Neutrophil (primary cell): ENCODE data around the gene CEP83.

ENCODE experiments used
- H3K27ac ChIP-seq: fragments of 200-600 bp; sonication (generic); 2 replicates; pipeline ENCODE4 v1.5.1; 2016; ENCODE audit warnings: mild to moderate bottlenecking, moderate library complexity
- H3K27me3 ChIP-seq: fragments of 200-600 bp; sonication (generic); 2 replicates; pipeline ENCODE4 v1.6.0; 2016; ENCODE audit warnings: mild to moderate bottlenecking
- H3K36me3 ChIP-seq: fragments of 200-600 bp; sonication (generic); 2 replicates; pipeline ENCODE4 v1.5.1; 2017
- H3K4me1 ChIP-seq, 2 experiments: fragments of 200-600 bp in 1 of 2; sonication (generic) in 1 of 2; 1 replicate in 1 of 2; 2 replicates in 1 of 2; pipeline versions ENCODE4 v1.5.1 to v1.6.1; 2013 to 2016; ENCODE audit warnings: low read depth in 1 of 2, low read length in 1 of 2, mild to moderate bottlenecking in 1 of 2, moderate library complexity in 1 of 2; ENCODE audit not compliant: control insufficient read depth in 1 of 2, insufficient read depth in 1 of 2
- H3K4me3 ChIP-seq, 2 experiments: fragments of 200-600 bp in 1 of 2; sonication (generic) in 1 of 2; 1 replicate in 1 of 2; 2 replicates in 1 of 2; pipeline ENCODE4 v1.5.1; 2013 to 2016; ENCODE audit warnings: low read depth in 1 of 2, low read length in 1 of 2, mild to moderate bottlenecking in 1 of 2, moderate library complexity in 1 of 2
- H3K9me3 ChIP-seq: fragments of 200-600 bp; sonication (generic); 2 replicates; pipeline ENCODE4 v1.5.1; 2016
- CTCF ChIP-seq: fragments of 200-600 bp; sonication (generic); IDR thresholded peaks from 2 replicates; pipeline ENCODE4 v1.5.1; 2016; ENCODE audit warnings: antibody characterized with exemption

Gene CEP83

GRCh38 chr12:94263905-94264561 lies 195.6 kb downstream of the CEP83 start:
- H3K27me3 ChIP-seq: no peaks in the 10 kb centered on the region
- H3K4me1 ChIP-seq: peaks cover 53 to 56% of the 10 kb centered on the region in 2 experiments
- peak overlapping the region; percentile 95 for H3K27ac ChIP-seq
- peaks cover 88% of the 10 kb centered on the region for H3K36me3 ChIP-seq
- peak overlapping the region in 1 of 2 experiments; percentile 50 for H3K4me3 ChIP-seq
- TF ChIP-seq CTCF: no peak
- H3K9me3 ChIP-seq: peaks cover 4% of the 10 kb centered on the region

GRCh38 chr12:94263011-94263811 lies 196.5 kb downstream of the CEP83 start:
- Histone ChIP-seq H3K27me3 (no peaks in the 10 kb centered on the region), H3K36me3 (peaks cover 91% of the 10 kb centered on the region), H3K9me3 (peaks cover 4% of the 10 kb centered on the region), H3K27ac (peak overlapping the region; percentile 95), H3K4me3 (peak overlapping the region in 1 of 2 experiments; percentile 50), H3K4me1 (peaks cover 51 to 55% of the 10 kb centered on the region in 2 experiments)
- peak; percentile 29 for TF ChIP-seq CTCF

GRCh38 chr12:94262228-94263010 lies 197.2 kb downstream of the CEP83 start:
- TF ChIP-seq CTCF: no peak
- Histone ChIP-seq H3K4me1 (peaks cover 43 to 47% of the 10 kb centered on the region in 2 experiments), H3K27ac (peak overlapping the region; percentile 95), H3K4me3 (peak overlapping the region in 1 of 2 experiments; percentile 50), H3K27me3 (no peaks in the 10 kb centered on the region), H3K9me3 (peaks cover 4% of the 10 kb centered on the region), H3K36me3 (peaks cover 86% of the 10 kb centered on the region)

- H3K27ac ChIP-seq: peak overlapping the region; percentile 95
- TF ChIP-seq CTCF: no peak
- H3K36me3 ChIP-seq: peaks cover 90% of the 10 kb centered on the region
- peaks cover 37 to 41% of the 10 kb centered on the region in 2 experiments for H3K4me1 ChIP-seq
- no peaks in the 10 kb centered on the region for H3K27me3 ChIP-seq
- H3K4me3 ChIP-seq: no peak overlapping the region
- peaks cover 4% of the 10 kb centered on the region for H3K9me3 ChIP-seq
Observed at GRCh38 chr12:94261786-94262185, 197.9 kb downstream of the CEP83 start.

- Histone ChIP-seq H3K36me3 (peaks cover 89% of the 10 kb centered on the region), H3K4me3 (no peak overlapping the region), H3K4me1 (peaks cover 30 to 34% of the 10 kb centered on the region in 2 experiments), H3K27me3 (no peaks in the 10 kb centered on the region), H3K9me3 (peaks cover 4% of the 10 kb centered on the region), H3K27ac (peak overlapping the region; percentile 95)
- TF ChIP-seq CTCF: no peak
Observed at GRCh38 chr12:94261119-94261518, 198.5 kb downstream of the CEP83 start.
